ENCODE data around the gene ID4. TPM values are rescaled to one million over a fixed set of nuclear protein-coding genes. Genes with fewer than 3 reads are reported as not detected.

ID4 gene
- total and polyA plus RNA-seq, 2 of the 4 experiments (the other 2 are of a cell fraction), result 3.0 to 3.6 TPM

- Histone ChIP-seq H3K18ac (ENCODE audit: low read depth, low read length) (no peak overlapping the region), H3K56ac (ENCODE audit: extremely low read depth, insufficient read depth, low read length) (no peak overlapping the region), H2BK20ac (ENCODE audit: low read depth, low read length) (no peak overlapping the region), H3K4ac (ENCODE audit: low read depth, low read length) (no peak overlapping the region; the same call in 1 of the 2 replicates), H3K9me3 (ENCODE audit: control insufficient read depth, insufficient read depth, low read length) (no peaks in the 10 kb centered on the region), H3K9me1 (ENCODE audit: insufficient read depth, low read length) (peaks cover 3% of the 10 kb centered on the region; the same call in 1 of the 2 replicates), H3K27ac (ENCODE audit: insufficient read depth, low read length) (no peak overlapping the region), H4K20me1 (ENCODE audit: insufficient read depth, low read length) (no peaks in the 10 kb centered on the region), H3K4me2 (ENCODE audit: low read depth, low read length) (no peak overlapping the region), H4K91ac (ENCODE audit: insufficient read depth, low read depth, low read length) (no peak overlapping the region), H3K36me3 (ENCODE audit: control insufficient read depth, insufficient read depth, low read length) (no peaks in the 10 kb centered on the region), H2AFZ (replicated peaks; ENCODE audit: low read length, poor library complexity) (no peak overlapping the region), H2BK15ac (ENCODE audit: low read depth, low read length) (no peak overlapping the region), H3K23ac (ENCODE audit: low read depth, low read length) (no peak overlapping the region), H2AK5ac (ENCODE audit: low read depth, low read length) (no peak overlapping the region), H3K9ac (ENCODE audit: low read depth, low read length) (no peak overlapping the region), H3K4me1 (ENCODE audit: control insufficient read depth, insufficient read depth, low read length) (peaks cover 8% of the 10 kb centered on the region), H3K27me3 (ENCODE audit: control insufficient read depth, insufficient read depth, low read length) (no peaks in the 10 kb centered on the region), H2AK9ac (replicated peaks; ENCODE audit: low read depth, low read length, poor library complexity) (no peak overlapping the region), H3K79me1 (ENCODE audit: low read depth in 1 of 2, low read length in 2 of 2) (no peaks in the 10 kb centered on the region), H3K4me3 (ENCODE audit: insufficient read depth, low read depth, low read length) (no peak overlapping the region), H4K8ac (ENCODE audit: low read depth in 2 of 2, low read length in 2 of 2) (no peak overlapping the region), H2BK120ac (ENCODE audit: low read depth, low read length) (no peak overlapping the region), H3K14ac (replicated peaks; ENCODE audit: low read depth, low read length) (no peak overlapping the region), H4K5ac (ENCODE audit: low read depth, low read length) (no peak overlapping the region), H2BK5ac (ENCODE audit: low read depth, low read length, poor library complexity, severe bottlenecking) (no peak overlapping the region)
- DNase-seq (no peak), ATAC-seq (ENCODE audit: low read depth) (no peak)
- in situ Hi-C loops (cut with MboI; ENCODE audit: low sequenced_read_pairs), result loop anchor here (25.0 kb wide), 3 partner anchors 862 to 1262 kb away; no protein-coding TSS in a partner anchor
- TF ChIP-seq RCOR1 (IDR thresholded peaks at IDR 0.05; ENCODE audit: insufficient replicate concordance, low read length), result no peak
- no peak for TF ChIP-seq NFE2L2 (IDR thresholded peaks at IDR 0.05; ENCODE audit: low read depth, low read length)
- TF ChIP-seq BHLHE40 (IDR thresholded peaks at IDR 0.05; ENCODE audit: low read depth, low read length), result no peak
- TF ChIP-seq CTCF (conservative IDR thresholded peaks at IDR 0.05; ENCODE audit: low read depth, low read length), result no peak
- no peak for TF ChIP-seq SMC3 (IDR thresholded peaks at IDR 0.05; ENCODE audit: low read depth, low read length)
- TF ChIP-seq, protein P1, sequence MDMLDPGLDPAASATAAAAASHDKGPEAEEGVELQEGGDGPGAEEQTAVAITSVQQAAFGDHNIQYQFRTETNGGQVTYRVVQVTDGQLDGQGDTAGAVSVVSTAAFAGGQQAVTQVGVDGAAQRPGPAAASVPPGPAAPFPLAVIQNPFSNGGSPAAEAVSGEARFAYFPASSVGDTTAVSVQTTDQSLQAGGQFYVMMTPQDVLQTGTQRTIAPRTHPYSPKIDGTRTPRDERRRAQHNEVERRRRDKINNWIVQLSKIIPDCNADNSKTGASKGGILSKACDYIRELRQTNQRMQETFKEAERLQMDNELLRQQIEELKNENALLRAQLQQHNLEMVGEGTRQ (IDR thresholded peaks at IDR 0.05; ENCODE audit: low read depth, low read length), result no peak
- TF ChIP-seq MXI1 (IDR thresholded peaks at IDR 0.05; ENCODE audit: borderline replicate concordance, low read depth, low read length), result no peak
- TF ChIP-seq ELK1 (IDR thresholded peaks at IDR 0.05; ENCODE audit: borderline replicate concordance, low read depth, low read length), result no peak
- TF ChIP-seq CEBPB (IDR thresholded peaks at IDR 0.05; ENCODE audit: low read depth, low read length), result no peak
- TF ChIP-seq RFX5 (IDR thresholded peaks at IDR 0.05; ENCODE audit: low read depth, low read length), result no peak
- no peak for TF ChIP-seq MAZ (IDR thresholded peaks at IDR 0.05; ENCODE audit: borderline replicate concordance, low read depth, low read length)
- no peak for TF ChIP-seq CHD1 (IDR thresholded peaks at IDR 0.05; ENCODE audit: low read depth, low read length)
- no peak for TF ChIP-seq FOS (IDR thresholded peaks at IDR 0.05; ENCODE audit: low read depth, low read length)
- no peak for TF ChIP-seq MAFK (IDR thresholded peaks at IDR 0.05; ENCODE audit: low read depth, low read length)
- TF ChIP-seq POLR2A (IDR thresholded peaks at IDR 0.05; ENCODE audit: low read depth, low read length), result no peak
- TF ChIP-seq RAD21 (IDR thresholded peaks at IDR 0.05; ENCODE audit: low read length), result no peak
- POLR2A ChIA-PET (ENCODE audit: unreplicated experiment), result no interaction called here
- no TSS peak for BruUV-seq (replicated peaks)
- CTCF ChIA-PET, result no interaction called here
- intact Hi-C loops (cut with micrococcal nuclease), result loop anchor here (2.0 to 10.0 kb wide), 2 partner anchors 37 to 205 kb away; no protein-coding TSS in a partner anchor
- WGBS, 2 experiments (ENCODE audit: extremely low coverage in 2 of 2, insufficient read length in 1 of 2), result no CpG with 5 or more reads among the region's 4 CpGs
- dilution Hi-C loops (cut with HindIII; ENCODE audit: low sequenced_read_pairs, unreplicated experiment), result no loop called here
Measured at GRCh38 chr6:19849755-19850154, 12.6 kb downstream of the ID4 start.
